PC-3 (cell line): ENCODE results near the gene CIAO2B. TPM values are rescaled to one million over a fixed set of nuclear protein-coding genes. Genes with fewer than 3 reads are reported as not detected.
A peak's percentile ranks its signal among the peaks of the same experiment; 100 is the strongest.

ENCODE experiments used
- ATAC-seq: fragments of 200-7000 bp; cut with Tn5 transposase; 2 replicates; pipeline ENCODE4 v1.9.1; 2020; ENCODE audit warnings: mild to moderate bottlenecking, moderate library complexity
- Bru-seq: library from RNA; stranded (reverse); fragments of 400-500 nt; gene quantifications from one replicate; lab custom pipeline; 2021; lab: Mats Ljungman, UMichigan
- BruChase-seq, 2 experiments: library from RNA; stranded (reverse); fragments of 400-500 nt; gene quantifications; one replicate each; lab custom pipeline; 2021; lab: Mats Ljungman, UMichigan
- BruUV-seq: library from RNA; stranded (reverse); fragments of 400-500 nt; replicated peaks from 2 replicates; lab custom pipeline; 2021; lab: Mats Ljungman, UMichigan
- CTCF ChIA-PET: fragments of 300-600 bp; sonication (Branson Sonifier 250); formaldehyde crosslinking; loops from one replicate; lab custom pipeline; 2022; ENCODE audit warnings: antibody characterized with exemption; lab: Charles Lee
- POLR2A ChIA-PET: fragments of 300-600 bp; sonication (Branson Sonifier 250); formaldehyde crosslinking; loops from one replicate; lab custom pipeline; 2022; ENCODE audit warnings: antibody characterized with exemption; ENCODE audit not compliant: unreplicated experiment; lab: Charles Lee
- DNase-seq: peaks from one replicate; pipeline ENCODE4 v3.0.0-alpha.2; 2015
- H2AFZ ChIP-seq: fragments of 300-600 bp; sonication (generic); 2 replicates; pipeline ENCODE4 v1.6.0; 2016; ENCODE audit warnings: antibody characterized with exemption, low read length
- H3F3A ChIP-seq: fragments of 300-600 bp; sonication (generic); one replicate; pipeline ENCODE4 v1.6.0; 2017; ENCODE audit warnings: antibody characterized with exemption, low read length, control low read depth, mild to moderate bottlenecking; ENCODE audit not compliant: unreplicated experiment
- H3K27ac ChIP-seq: fragments of 300-600 bp; sonication (generic); 2 replicates; pipeline ENCODE4 v1.5.1; 2016; ENCODE audit warnings: mild to moderate bottlenecking, low read length
- H3K27me3 ChIP-seq: fragments of 300-600 bp; sonication (generic); 2 replicates; pipeline ENCODE4 v1.6.1; 2016; ENCODE audit warnings: low read length, mixed read lengths
- H3K36me3 ChIP-seq: fragments of 300-600 bp; sonication (generic); 2 replicates; pipeline ENCODE4 v1.6.1; 2016; ENCODE audit warnings: low read depth, mixed run types, low read length, mixed read lengths
- H3K4me1 ChIP-seq: fragments of 300-600 bp; sonication (generic); 2 replicates; pipeline ENCODE4 v1.5.1; 2016; ENCODE audit warnings: low read length; ENCODE audit not compliant: insufficient read depth
- H3K4me2 ChIP-seq: fragments of 300-600 bp; sonication (generic); 2 replicates; pipeline ENCODE4 v1.6.0; 2016; ENCODE audit warnings: low read length
- H3K4me3 ChIP-seq: fragments of 300-600 bp; sonication (generic); 2 replicates; pipeline ENCODE4 v1.5.1; 2016; ENCODE audit warnings: mild to moderate bottlenecking, low read length, mixed read lengths
- H3K79me2 ChIP-seq: fragments of 300-600 bp; sonication (generic); 2 replicates; pipeline ENCODE4 v1.6.1; 2017; ENCODE audit warnings: low read length, mixed read lengths
- H3K9ac ChIP-seq: fragments of 300-600 bp; sonication (generic); 2 replicates; pipeline ENCODE4 v1.6.0; 2016; ENCODE audit warnings: mild to moderate bottlenecking, low read length
- H3K9me2 ChIP-seq: fragments of 300-600 bp; sonication (generic); replicated peaks from 2 replicates; pipeline ENCODE4 v1.6.1; 2016; ENCODE audit warnings: mixed run types, low read length, mixed read lengths
- H3K9me3 ChIP-seq: fragments of 300-600 bp; sonication (generic); 2 replicates; pipeline ENCODE4 v1.6.1; 2016; ENCODE audit warnings: low read length, mixed read lengths
- H4K20me1 ChIP-seq: fragments of 300-600 bp; sonication (generic); 2 replicates; pipeline ENCODE4 v1.6.1; 2016; ENCODE audit warnings: low read length, mixed read lengths
- EZH2 ChIP-seq: fragments of 300-600 bp; sonication (generic); IDR thresholded peaks from one replicate; pipeline ENCODE4 v1.6.1; 2017; ENCODE audit warnings: antibody characterized with exemption, mild to moderate bottlenecking, low read length; ENCODE audit not compliant: unreplicated experiment
- EZH2phosphoT487 ChIP-seq: fragments of 300-600 bp; sonication (generic); IDR thresholded peaks from 2 replicates; pipeline ENCODE4 v1.6.1; 2018; ENCODE audit warnings: mild to moderate bottlenecking, antibody characterized with exemption, low read length, borderline replicate concordance
- intact Hi-C: fragments of 100-400 bp; cut with micrococcal nuclease; formaldehyde crosslinking; loops from 2 replicates; pipeline ENCODE4 v1.9.0; 2023
- long read RNA-seq: library from polyadenylated mRNA; unstranded; transcript quantifications from one replicate; pipeline ENCODE4 v2.0.0, GENCODE V29; 2021; ENCODE audit not compliant: unreplicated experiment
- total RNA-seq: library from RNA; depleted of rRNA; stranded (reverse); fragments of >200 nt; gene quantifications from 2 replicates; pipeline ENCODE4 v1.2.3, GENCODE V29; 2014; rRNA removed
- TF ChIP-seq, protein P1 (sequence below): fragments of 300-600 bp; sonication (generic); conservative IDR thresholded peaks from 2 replicates; pipeline ENCODE4 v1.5.1; 2017; ENCODE audit warnings: antibody characterized with exemption, low read depth, mild to moderate bottlenecking, low read length

CIAO2B gene
- total RNA-seq (147 and 172 TPM in 2 replicates), Bru-seq, nascent RNA (percentile 81 among the genes with signal in this experiment), BruChase-seq, experiment 1, labeled RNA remaining after a 6-hour chase (percentile 89 among the genes with signal in this experiment), BruChase-seq, experiment 2, labeled RNA remaining after a 2-hour chase (percentile 80 among the genes with signal in this experiment)
- long read RNA-seq, transcript CIAO2B-203 (4 exons, 718 nt), result minor isoform, 6 of 65 reads
- long read RNA-seq, transcript CIAO2B-201 (5 exons, 676 nt), result major isoform, 46 of 65 reads
- long read RNA-seq, partial matches to known transcripts, result 8 of 65 reads
- long read RNA-seq, other reads (novel, unspliced or antisense), result 5 of 65 reads

GRCh38 chr16:66934138-66934838 is at the start of gene CIAO2B:
TSS of gene CIAO2B (minus strand) at chr16:66934402. CDS start at chr16:66934364, 38 bp downstream.
- H4K20me1 ChIP-seq, result peaks cover 3% of the 10 kb centered on the region; the same call in 1 of the 2 replicates
- no peaks in the 10 kb centered on the region for H3F3A ChIP-seq
- intact Hi-C loops, result no loop called here
- BruUV-seq, result TSS peak; percentile 78
- POLR2A ChIA-PET, result no interaction called here
- H3K4me2 ChIP-seq, result peak within 1 kb of the TSS; percentile 100
- H3K9me2 ChIP-seq, result no peaks in the 10 kb centered on the region
- peak; percentile 66 for ATAC-seq
- H3K4me1 ChIP-seq, result peaks cover 14% of the 10 kb centered on the region; the same call in 1 of the 2 replicates
- peak; percentile 80 for DNase-seq
- H3K27ac ChIP-seq, result peak within 1 kb of the TSS; percentile 74
- peak within 1 kb of the TSS; percentile 85 for H2AFZ ChIP-seq
- H3K9me3 ChIP-seq, result no peaks in the 10 kb centered on the region
- CTCF ChIA-PET, result no interaction called here
- H3K27me3 ChIP-seq, result no peaks in the 10 kb centered on the region
- peak within 1 kb of the TSS; percentile 92 for H3K9ac ChIP-seq
- TF ChIP-seq EZH2, result no peak
- TF ChIP-seq EZH2phosphoT487, result no peak
- TF ChIP-seq, protein P1, sequence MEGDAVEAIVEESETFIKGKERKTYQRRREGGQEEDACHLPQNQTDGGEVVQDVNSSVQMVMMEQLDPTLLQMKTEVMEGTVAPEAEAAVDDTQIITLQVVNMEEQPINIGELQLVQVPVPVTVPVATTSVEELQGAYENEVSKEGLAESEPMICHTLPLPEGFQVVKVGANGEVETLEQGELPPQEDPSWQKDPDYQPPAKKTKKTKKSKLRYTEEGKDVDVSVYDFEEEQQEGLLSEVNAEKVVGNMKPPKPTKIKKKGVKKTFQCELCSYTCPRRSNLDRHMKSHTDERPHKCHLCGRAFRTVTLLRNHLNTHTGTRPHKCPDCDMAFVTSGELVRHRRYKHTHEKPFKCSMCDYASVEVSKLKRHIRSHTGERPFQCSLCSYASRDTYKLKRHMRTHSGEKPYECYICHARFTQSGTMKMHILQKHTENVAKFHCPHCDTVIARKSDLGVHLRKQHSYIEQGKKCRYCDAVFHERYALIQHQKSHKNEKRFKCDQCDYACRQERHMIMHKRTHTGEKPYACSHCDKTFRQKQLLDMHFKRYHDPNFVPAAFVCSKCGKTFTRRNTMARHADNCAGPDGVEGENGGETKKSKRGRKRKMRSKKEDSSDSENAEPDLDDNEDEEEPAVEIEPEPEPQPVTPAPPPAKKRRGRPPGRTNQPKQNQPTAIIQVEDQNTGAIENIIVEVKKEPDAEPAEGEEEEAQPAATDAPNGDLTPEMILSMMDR, result no peak
- H3K4me3 ChIP-seq, result peak within 1 kb of the TSS; percentile 95
- peaks cover 42% of the 10 kb centered on the region for H3K79me2 ChIP-seq
- no peaks in the 10 kb centered on the region for H3K36me3 ChIP-seq

- Histone ChIP-seq H3K36me3 (no peaks in the 10 kb centered on the region), H3K9me3 (no peaks in the 10 kb centered on the region), H3K79me2 (no peaks in the 10 kb centered on the region), H3K9ac (no peak overlapping the region), H3K4me3 (no peak overlapping the region), H3K9me2 (no peaks in the 10 kb centered on the region), H3K4me1 (no peaks in the 10 kb centered on the region), H3K4me2 (no peak overlapping the region), H3K27me3 (no peaks in the 10 kb centered on the region), H2AFZ (no peak overlapping the region), H3F3A (no peaks in the 10 kb centered on the region), H3K27ac (no peak overlapping the region), H4K20me1 (no peaks in the 10 kb centered on the region)
- POLR2A ChIA-PET, result interaction anchor here (0.7 kb wide), 1 partner anchor 24 kb away, joined by 3 read pairs; no protein-coding TSS in a partner anchor
- no peak for DNase-seq
- CTCF ChIA-PET, result no interaction called here
- no peak for ATAC-seq
- BruUV-seq, result no TSS peak
- TF ChIP-seq EZH2, result no peak
- no peak for TF ChIP-seq EZH2phosphoT487
- TF ChIP-seq, protein P1, result no peak
- intact Hi-C loops, result no loop called here
Measured at GRCh38 chr16:66983033-66983432, 48.8 kb upstream of the CIAO2B start.
